PFSK-1 (cell line): Measurements from ENCODE around the gene EHD1.

Source experiments
- FOXP2 ChIP-seq: optimal IDR thresholded peaks from 2 replicates; pipeline ENCODE3; 2011; ENCODE audit warnings: borderline replicate concordance, control low read depth, inconsistent platforms; ENCODE audit not compliant: insufficient read depth; ENCODE audit errors: extremely low read length, extremely low read depth
- POLR2AphosphoS5 ChIP-seq: IDR thresholded peaks from 2 replicates; pipeline ENCODE4 v1.6.1; 2012; ENCODE audit warnings: low read depth, mild to moderate bottlenecking, control low read depth, low read length, moderate library complexity
- SIN3A ChIP-seq: IDR thresholded peaks from 2 replicates; pipeline ENCODE4 v1.6.1; 2012; ENCODE audit warnings: mild to moderate bottlenecking, low read length, moderate library complexity, borderline replicate concordance; ENCODE audit not compliant: insufficient read depth
- TAF1 ChIP-seq: IDR thresholded peaks from 2 replicates; pipeline ENCODE4 v1.6.1; 2012; ENCODE audit warnings: low read length, control low read depth, borderline replicate concordance; ENCODE audit not compliant: insufficient read depth
- TF ChIP-seq, protein P1 (sequence below), 2 experiments: IDR thresholded peaks; 2 replicates each; pipeline versions ENCODE4 v1.6.1 to v1.8.0; 2011 to 2012; ENCODE audit warnings: low read depth in 2 of 2, low read length in 2 of 2, control low read depth in 1 of 2, inconsistent platforms in 1 of 2, mild to moderate bottlenecking in 1 of 2, moderate library complexity in 1 of 2; ENCODE audit not compliant: insufficient read depth in 1 of 2

EHD1 gene

DNA sequence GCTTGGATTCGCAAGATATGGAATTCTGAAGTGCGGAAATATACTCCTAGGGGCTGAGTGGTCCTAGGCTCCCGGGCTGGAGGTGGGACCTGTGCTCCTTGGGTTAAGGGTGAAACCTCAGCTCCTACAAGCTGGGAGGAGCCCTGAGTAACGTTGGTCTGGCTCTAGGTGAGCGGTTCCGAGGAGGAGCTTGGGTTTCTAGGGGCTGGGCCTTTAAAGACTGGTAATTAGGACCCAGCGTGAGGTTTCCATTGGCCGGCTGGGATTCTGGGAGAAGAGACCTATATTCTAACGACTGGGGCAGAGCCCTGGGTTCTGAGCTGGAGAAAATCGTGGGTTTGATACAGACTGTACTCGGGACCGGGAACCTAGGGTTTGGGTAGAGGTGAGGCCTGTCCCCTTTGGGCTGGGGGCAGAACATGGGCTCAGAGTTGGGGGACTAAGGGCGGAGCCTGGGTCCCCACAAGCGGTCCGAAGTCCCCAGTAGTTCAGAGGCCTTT is 74.5 kb downstream of the EHD1 start:
- no peak for TF ChIP-seq TAF1

- TF ChIP-seq, protein P1, sequence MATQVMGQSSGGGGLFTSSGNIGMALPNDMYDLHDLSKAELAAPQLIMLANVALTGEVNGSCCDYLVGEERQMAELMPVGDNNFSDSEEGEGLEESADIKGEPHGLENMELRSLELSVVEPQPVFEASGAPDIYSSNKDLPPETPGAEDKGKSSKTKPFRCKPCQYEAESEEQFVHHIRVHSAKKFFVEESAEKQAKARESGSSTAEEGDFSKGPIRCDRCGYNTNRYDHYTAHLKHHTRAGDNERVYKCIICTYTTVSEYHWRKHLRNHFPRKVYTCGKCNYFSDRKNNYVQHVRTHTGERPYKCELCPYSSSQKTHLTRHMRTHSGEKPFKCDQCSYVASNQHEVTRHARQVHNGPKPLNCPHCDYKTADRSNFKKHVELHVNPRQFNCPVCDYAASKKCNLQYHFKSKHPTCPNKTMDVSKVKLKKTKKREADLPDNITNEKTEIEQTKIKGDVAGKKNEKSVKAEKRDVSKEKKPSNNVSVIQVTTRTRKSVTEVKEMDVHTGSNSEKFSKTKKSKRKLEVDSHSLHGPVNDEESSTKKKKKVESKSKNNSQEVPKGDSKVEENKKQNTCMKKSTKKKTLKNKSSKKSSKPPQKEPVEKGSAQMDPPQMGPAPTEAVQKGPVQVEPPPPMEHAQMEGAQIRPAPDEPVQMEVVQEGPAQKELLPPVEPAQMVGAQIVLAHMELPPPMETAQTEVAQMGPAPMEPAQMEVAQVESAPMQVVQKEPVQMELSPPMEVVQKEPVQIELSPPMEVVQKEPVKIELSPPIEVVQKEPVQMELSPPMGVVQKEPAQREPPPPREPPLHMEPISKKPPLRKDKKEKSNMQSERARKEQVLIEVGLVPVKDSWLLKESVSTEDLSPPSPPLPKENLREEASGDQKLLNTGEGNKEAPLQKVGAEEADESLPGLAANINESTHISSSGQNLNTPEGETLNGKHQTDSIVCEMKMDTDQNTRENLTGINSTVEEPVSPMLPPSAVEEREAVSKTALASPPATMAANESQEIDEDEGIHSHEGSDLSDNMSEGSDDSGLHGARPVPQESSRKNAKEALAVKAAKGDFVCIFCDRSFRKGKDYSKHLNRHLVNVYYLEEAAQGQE (IDR thresholded peaks at IDR 0.05; ENCODE audit: insufficient read depth in 1 of 2, low read depth in 2 of 2, low read length in 2 of 2), result no peak
- peak; percentile 73 for TF ChIP-seq POLR2AphosphoS5
- no peak for TF ChIP-seq TAF1
- no peak; the same call in 1 of the 2 replicates for TF ChIP-seq SIN3A
- peak; percentile 74 for TF ChIP-seq FOXP2
Observed at GRCh38 chr11:64803158-64803845, 75.1 kb downstream of the EHD1 start, which contains the start of gene MAP4K2. Gene MAP4K2, minus strand, starts transcription at chr11:64803214. Its CDS starts 65 bp downstream, at chr11:64803149.

DNA sequence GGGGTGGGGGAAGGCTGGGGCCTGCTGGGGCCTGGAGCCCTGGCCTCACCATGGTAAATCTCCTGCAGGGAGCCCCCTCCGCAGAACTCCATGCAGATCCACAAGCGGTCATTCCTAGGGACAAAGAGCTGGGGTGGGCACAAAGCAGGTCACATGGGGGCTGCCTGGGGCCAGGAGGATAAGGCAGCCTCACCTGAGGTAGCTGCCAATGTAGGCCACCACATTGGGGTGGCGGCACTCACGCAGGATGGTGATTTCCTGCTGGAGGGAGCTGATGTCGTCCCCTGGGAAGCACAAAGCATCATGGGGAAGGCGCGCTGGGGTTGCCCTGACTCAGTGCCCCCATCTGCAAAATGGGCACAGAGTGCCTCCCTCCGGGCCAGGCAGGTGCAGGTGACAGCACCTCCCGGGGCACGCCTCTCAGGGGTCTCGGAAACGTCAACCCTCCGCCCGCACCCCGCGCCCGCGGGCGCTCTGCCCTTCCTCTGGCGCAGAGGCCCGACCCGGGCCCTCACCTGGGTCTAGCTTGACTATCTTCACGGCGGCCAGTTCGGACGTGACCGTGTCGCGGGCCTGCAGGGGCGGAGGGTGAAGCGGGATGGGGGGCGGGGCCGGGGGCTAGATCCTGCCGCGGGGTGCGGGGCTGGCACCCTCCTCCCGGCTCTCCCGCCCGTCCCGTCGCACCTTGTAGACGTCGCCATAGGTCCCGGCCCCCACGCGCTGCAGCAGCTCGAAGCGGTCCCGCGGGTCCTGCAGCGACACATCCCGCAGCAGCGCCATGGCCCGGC is 75.9 kb downstream of the EHD1 start:
- no peak for TF ChIP-seq SIN3A
- TF ChIP-seq FOXP2, result no peak
- no peak for TF ChIP-seq TAF1
- TF ChIP-seq POLR2AphosphoS5, result no peak
- TF ChIP-seq, protein P1 (IDR thresholded peaks at IDR 0.05; ENCODE audit: insufficient read depth in 1 of 2, low read depth in 2 of 2, low read length in 2 of 2), result no peak
